Measurements from ENCODE around the gene CERCAM. TPM values are rescaled to one million over a fixed set of nuclear protein-coding genes. Genes with fewer than 3 reads are reported as not detected.

The CERCAM gene
- total and polyA plus RNA-seq, 8 donors, result 5.5 to 22.8 (median 12.5) TPM

GRCh38 chr9:128391956-128392301 is 28.7 kb upstream of the CERCAM start:
- 91 to 94% (median 91%) methylated on average over 21 of the region's 21 CpGs for WGBS, 5 donors
- Histone ChIP-seq H3K9me3 (no peaks in the 10 kb centered on the region), H3K4me1 (peaks cover 0 to 7% (median 3%) of the 10 kb centered on the region in 4 donors), H3K27ac (no peak overlapping the region), H3K4me3 (no peak overlapping the region), H3K36me3 (peaks cover 32 to 67% (median 63%) of the 10 kb centered on the region in 4 donors), H3K27me3 (peaks cover 0 to 39% (median 2%) of the 10 kb centered on the region in 3 donors)
- TF ChIP-seq POLR2AphosphoS5 (IDR thresholded peaks at IDR 0.05), result no peak
- TF ChIP-seq, protein P1, sequence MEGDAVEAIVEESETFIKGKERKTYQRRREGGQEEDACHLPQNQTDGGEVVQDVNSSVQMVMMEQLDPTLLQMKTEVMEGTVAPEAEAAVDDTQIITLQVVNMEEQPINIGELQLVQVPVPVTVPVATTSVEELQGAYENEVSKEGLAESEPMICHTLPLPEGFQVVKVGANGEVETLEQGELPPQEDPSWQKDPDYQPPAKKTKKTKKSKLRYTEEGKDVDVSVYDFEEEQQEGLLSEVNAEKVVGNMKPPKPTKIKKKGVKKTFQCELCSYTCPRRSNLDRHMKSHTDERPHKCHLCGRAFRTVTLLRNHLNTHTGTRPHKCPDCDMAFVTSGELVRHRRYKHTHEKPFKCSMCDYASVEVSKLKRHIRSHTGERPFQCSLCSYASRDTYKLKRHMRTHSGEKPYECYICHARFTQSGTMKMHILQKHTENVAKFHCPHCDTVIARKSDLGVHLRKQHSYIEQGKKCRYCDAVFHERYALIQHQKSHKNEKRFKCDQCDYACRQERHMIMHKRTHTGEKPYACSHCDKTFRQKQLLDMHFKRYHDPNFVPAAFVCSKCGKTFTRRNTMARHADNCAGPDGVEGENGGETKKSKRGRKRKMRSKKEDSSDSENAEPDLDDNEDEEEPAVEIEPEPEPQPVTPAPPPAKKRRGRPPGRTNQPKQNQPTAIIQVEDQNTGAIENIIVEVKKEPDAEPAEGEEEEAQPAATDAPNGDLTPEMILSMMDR (IDR thresholded peaks at IDR 0.05), result no peak
- no peak for TF ChIP-seq EP300 (IDR thresholded peaks at IDR 0.05)
- no peak for TF ChIP-seq POLR2A (IDR thresholded peaks at IDR 0.05)
- intact Hi-C loops (cut with DNase I; ENCODE audit: low total_unique reads), result no loop called here
- DNase-seq, result no peak

DNA sequence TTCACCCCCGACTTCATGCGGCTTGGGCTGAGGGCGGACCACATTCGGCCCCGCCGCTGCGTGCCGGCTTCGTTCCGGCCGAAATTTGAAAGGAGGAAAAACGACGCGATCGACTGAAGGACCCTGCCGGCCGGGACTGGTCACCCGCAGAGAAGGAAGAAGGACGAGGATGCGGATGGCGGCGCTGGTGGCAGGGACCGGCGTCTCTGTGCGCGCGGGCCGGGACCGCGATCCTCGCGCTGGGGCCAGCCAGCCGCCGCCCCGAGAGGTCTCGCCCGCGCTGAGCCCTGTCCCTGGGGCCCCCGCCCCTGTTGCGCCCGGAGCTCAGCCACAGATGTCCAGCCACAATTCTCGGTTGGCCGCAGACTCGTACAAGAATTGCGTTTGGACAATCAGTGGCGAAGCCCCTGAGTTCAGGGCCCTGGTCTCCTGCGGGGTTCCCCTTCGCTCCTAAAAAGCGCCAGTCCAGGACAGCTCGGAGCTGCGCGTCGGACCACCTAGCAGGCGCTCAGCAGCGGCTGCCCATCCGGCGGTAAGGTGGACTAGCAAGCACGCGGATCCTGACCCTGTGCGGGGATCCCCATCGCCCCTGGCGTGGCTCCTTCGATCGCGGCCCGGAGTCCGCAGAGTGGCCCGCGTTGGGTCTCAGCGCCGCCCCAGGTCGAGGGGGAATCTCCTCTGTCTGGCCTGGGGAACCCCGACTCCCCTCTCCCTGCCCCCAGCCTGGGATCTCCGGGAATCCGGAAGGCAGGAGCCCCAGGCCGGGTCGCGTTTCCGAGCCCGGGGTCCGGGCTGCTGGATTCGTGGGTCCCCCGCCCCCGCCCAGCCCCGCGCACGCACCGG is 28.1 kb upstream of the CERCAM start:
- TF ChIP-seq, protein P1 (IDR thresholded peaks at IDR 0.05), result no peak
- TF ChIP-seq POLR2A (IDR thresholded peaks at IDR 0.05), result no peak
- no peak for TF ChIP-seq EP300 (IDR thresholded peaks at IDR 0.05)
- no peak for TF ChIP-seq POLR2AphosphoS5 (IDR thresholded peaks at IDR 0.05)
- no peak overlapping the region for H3K4me3 ChIP-seq
- peaks cover 0 to 45% (median 3%) of the 10 kb centered on the region in 3 donors for H3K27me3 ChIP-seq
- intact Hi-C loops (cut with DNase I; ENCODE audit: low total_unique reads), result no loop called here
- H3K4me1 ChIP-seq, result peaks cover 0 to 13% (median 5%) of the 10 kb centered on the region in 4 donors
- no peak overlapping the region for H3K27ac ChIP-seq
- DNase-seq, result no peak
- H3K36me3 ChIP-seq, result peaks cover 28 to 61% (median 57%) of the 10 kb centered on the region in 4 donors
- 79 to 87% (median 84%) methylated on average over 63 to 88 of the region's 88 CpGs for WGBS, 5 donors
- H3K9me3 ChIP-seq, result no peaks in the 10 kb centered on the region

GRCh38 chr9:128393145-128393775 is 27.4 kb upstream of the CERCAM start:
- Histone ChIP-seq H3K27me3 (peaks cover 0 to 52% (median 3%) of the 10 kb centered on the region in 3 donors), H3K9me3 (no peaks in the 10 kb centered on the region), H3K4me1 (peaks cover 0 to 14% (median 6%) of the 10 kb centered on the region in 4 donors), H3K4me3 (no peak overlapping the region), H3K27ac (no peak overlapping the region), H3K36me3 (peaks cover 21 to 54% (median 50%) of the 10 kb centered on the region in 4 donors)
- 61 to 69% (median 63%) methylated on average over 21 to 56 of the region's 56 CpGs for whole genome bisulfite sequencing, 5 donors
- intact Hi-C loops (cut with DNase I; ENCODE audit: low total_unique reads), result no loop called here
- TF ChIP-seq POLR2A (IDR thresholded peaks at IDR 0.05), result no peak
- TF ChIP-seq POLR2AphosphoS5 (IDR thresholded peaks at IDR 0.05), result no peak
- TF ChIP-seq, protein P1 (IDR thresholded peaks at IDR 0.05), result no peak
- TF ChIP-seq EP300 (IDR thresholded peaks at IDR 0.05), result no peak
- no peak for DNase-seq

- Histone ChIP-seq H3K27me3 (peaks cover 0 to 59% (median 3%) of the 10 kb centered on the region in 3 donors), H3K9me3 (no peaks in the 10 kb centered on the region), H3K27ac (no peak overlapping the region), H3K36me3 (peaks cover 14 to 46% (median 43%) of the 10 kb centered on the region in 4 donors), H3K4me1 (peaks cover 0 to 14% (median 6%) of the 10 kb centered on the region in 4 donors), H3K4me3 (no peak overlapping the region)
- intact Hi-C loops (cut with DNase I; ENCODE audit: low total_unique reads), result no loop called here
- 38 to 47% (median 45%) methylated on average over 3 to 7 of the region's 7 CpGs for WGBS, 5 donors
- no peak for DNase-seq
- TF ChIP-seq, protein P1 (IDR thresholded peaks at IDR 0.05), result no peak
- TF ChIP-seq POLR2AphosphoS5 (IDR thresholded peaks at IDR 0.05) (no peak), POLR2A (IDR thresholded peaks at IDR 0.05) (no peak), EP300 (IDR thresholded peaks at IDR 0.05) (no peak)
Observed at GRCh38 chr9:128393970-128394369, 26.7 kb upstream of the CERCAM start.

Data from stomach (tissue), 9 donors.